GM12872 (cell line): ENCODE measurements around the gene NRXN3.

Experiments used
- CTCF ChIP-seq: IDR thresholded peaks from 3 replicates; pipeline ENCODE4 v1.5.1; 2011; ENCODE audit warnings: low read depth, mild to moderate bottlenecking, low read length, moderate library complexity; ENCODE audit not compliant: insufficient read depth

NRXN3 gene

GRCh38 chr14:78747813-78748212 lies 577.6 kb downstream of the NRXN3 start:
- no peak for TF ChIP-seq CTCF

GRCh38 chr14:78752518-78753188 lies 582.5 kb downstream of the NRXN3 start:
- no peak for TF ChIP-seq CTCF

DNA sequence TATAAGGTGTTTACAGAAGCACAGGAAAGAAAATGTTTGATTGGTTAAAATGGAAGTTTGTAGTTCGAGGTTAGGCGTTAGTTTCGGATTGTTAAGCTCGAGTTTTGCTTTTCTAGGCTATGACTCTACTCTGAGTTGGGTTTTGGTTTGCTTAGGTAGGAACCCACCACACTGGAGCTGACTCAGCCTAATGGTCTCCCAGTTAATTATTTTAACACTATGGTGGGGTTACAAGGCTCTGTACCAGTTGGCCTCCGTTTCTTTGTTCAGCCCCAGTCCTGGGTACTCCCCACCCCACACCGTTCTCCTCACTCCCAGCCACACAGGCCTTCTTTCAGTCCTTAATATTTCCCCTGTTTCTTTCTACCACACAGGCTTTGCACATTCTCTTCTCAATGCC lies 583.9 kb downstream of the NRXN3 start:
- no peak for TF ChIP-seq CTCF

DNA sequence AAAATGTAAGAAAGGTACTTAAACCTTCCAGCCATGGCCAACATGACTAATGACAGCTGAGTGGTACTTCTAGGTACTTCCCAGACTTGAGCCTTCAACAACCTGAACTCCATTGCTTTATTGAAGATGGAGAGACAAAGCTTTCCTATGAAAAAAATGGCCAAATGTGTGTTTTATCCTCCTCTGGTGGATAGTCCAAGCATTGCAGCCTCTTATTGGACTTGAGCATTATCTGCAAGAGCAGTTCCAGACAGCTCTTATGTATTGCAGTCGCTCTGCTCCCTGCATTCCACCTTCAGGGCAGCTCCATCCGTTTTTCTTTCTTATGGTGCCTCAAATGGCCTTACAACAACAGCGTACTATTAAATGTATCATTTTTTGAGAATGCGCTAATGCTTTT lies 588.2 kb downstream of the NRXN3 start:
- peak; percentile 80 for TF ChIP-seq CTCF

- no peak for TF ChIP-seq CTCF
These were observed 592.2 kb downstream of the NRXN3 start for GRCh38 chr14:78762331-78762730.

GRCh38 chr14:78763746-78764145 lies 593.6 kb downstream of the NRXN3 start:
- no peak for TF ChIP-seq CTCF

- no peak for TF ChIP-seq CTCF
These were observed 594.1 kb downstream of the NRXN3 start for GRCh38 chr14:78764240-78764639.
